HG02571 (cell line): ENCODE measurements around the gene NRP1.
A peak's percentile ranks its signal among the peaks of the same experiment; 100 is the strongest.

ENCODE experiments used
- ATAC-seq: cut with Tn5 transposase; IDR thresholded peaks from one replicate; pipeline ENCODE4 v1.9.1; 2021; ENCODE audit warnings: mild to moderate bottlenecking, moderate library complexity; ENCODE audit not compliant: unreplicated experiment

Gene NRP1

DNA sequence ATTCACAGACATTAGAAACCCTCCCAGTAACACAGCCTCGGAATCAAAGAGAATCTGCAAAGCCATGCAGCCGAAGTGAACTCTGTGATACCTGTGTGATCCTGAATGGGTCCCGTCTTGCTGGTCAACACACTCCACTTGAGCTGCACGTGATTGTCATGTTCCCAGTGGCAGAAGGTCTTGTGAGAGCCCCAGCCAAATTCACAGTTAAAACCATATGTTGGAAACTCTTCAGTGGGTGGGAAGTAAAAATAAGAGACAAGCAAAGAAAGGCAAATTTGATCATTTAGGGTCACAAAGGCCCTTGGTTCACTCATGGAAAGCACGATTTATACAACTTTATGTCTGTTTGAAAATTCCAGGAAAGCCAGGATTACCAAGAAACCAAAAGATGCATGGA, 142.3 kb downstream of the NRP1 start:
- no peak for ATAC-seq

GRCh38 chr10:33190406-33190805, 144.1 kb downstream of the NRP1 start:
- no peak for ATAC-seq

GRCh38 chr10:33189808-33190207, 144.7 kb downstream of the NRP1 start:
- no peak for ATAC-seq

- no peak for ATAC-seq
Measured at GRCh38 chr10:33189363-33189762, 145.1 kb downstream of the NRP1 start.

DNA sequence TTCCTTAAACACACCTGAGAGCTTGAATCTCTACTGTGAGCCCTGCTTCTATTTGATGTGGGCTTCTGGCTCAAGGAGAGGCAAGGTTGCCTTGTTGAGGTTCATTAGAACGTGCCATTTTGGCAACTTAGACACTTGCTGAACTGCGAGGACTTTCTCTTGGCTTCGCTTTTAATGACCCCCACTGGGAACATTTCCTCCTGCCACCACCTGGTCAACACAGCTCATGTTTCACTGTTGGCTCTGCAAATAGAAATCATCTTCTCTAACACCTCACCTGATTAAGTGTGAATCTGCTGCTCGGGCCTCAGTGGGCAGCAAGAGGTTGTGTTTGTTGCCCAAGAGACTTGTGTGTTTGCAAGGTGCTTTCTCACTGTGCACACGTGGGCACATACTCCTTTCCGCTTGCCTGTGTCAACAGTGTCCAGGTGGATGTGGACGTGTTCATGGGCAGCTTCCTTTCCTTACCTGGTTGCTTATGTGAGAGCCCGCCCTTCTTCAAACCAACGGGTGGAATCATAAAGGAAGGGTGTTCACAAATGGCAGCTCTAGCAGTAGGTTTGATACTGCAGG, 147.0 kb downstream of the NRP1 start:
- no peak for ATAC-seq

DNA sequence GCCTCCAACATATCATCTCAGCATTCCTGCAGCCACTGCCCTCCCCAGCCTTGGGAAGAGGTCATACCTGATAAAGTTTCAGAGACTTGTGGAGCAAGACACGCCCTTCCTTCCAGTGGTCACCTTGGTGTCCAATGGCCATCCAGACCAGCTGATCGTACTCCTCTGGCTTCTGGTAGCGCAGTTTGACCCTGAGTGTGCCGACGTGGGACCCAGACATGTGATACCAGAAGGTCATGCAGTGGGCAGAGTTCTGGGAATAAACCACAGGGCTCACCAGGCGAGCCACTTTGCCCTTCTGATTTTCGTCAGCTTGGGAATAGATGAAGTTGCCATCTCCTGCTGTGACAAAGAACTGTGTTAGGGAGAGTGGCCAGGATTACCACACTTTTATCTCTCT, 148.3 kb downstream of the NRP1 start:
- no peak for ATAC-seq

GRCh38 chr10:33183655-33184054, 150.8 kb downstream of the NRP1 start:
- no peak for ATAC-seq

DNA sequence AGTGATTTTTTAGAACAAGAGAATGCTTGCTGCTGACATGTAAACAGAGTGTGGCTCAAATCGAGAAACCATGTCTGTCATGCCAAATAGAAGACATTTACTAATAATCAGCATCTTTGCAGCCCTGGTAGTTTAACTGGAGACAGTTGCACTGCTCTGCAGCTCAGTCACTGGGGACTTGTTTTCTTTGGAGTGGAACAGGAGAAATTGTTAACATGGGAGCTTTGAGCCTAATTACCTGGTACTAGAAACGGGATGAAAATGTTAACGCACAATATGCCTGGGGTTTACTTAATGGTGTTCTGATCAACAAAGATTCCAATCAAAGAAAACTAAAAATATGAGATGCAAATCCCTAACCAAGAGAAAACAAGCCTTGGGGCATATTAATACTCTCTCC, 153.5 kb downstream of the NRP1 start:
- no peak for ATAC-seq

DNA sequence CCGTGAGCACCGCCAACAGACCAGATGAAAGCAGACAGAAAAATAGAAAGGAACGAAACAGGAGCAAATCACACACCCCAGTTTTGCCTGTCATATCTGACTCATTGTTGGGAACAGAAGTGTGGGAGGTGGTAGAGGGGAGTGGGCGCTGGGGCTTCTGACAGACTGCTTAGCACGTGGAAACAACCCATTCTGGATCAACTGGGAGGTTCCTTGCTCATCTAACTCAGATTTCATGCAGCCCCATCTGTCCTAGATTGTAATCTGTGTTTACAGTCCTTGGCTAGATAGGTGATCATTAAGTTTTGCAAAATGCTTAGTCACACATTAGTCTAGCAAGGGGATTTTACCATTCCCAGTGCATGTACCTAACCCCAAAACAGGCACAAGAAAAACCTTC, 154.1 kb downstream of the NRP1 start:
- ATAC-seq, result no peak

GRCh38 chr10:33179067-33179466, 155.4 kb downstream of the NRP1 start:
- ATAC-seq, result no peak

GRCh38 chr10:33178026-33178755, 156.3 kb downstream of the NRP1 start:
- no peak for ATAC-seq

GRCh38 chr10:33176688-33177087, 157.8 kb downstream of the NRP1 start:
- ATAC-seq, result no peak

- ATAC-seq, result no peak
Measured at GRCh38 chr10:33174674-33175434, 159.6 kb downstream of the NRP1 start.

- no peak for ATAC-seq
Measured at GRCh38 chr10:33165911-33166310, 168.6 kb downstream of the NRP1 start.

- ATAC-seq, result no peak
Measured at GRCh38 chr10:33164060-33164709, 170.3 kb downstream of the NRP1 start.

GRCh38 chr10:33162248-33162575, 172.3 kb downstream of the NRP1 start:
- no peak for ATAC-seq

DNA sequence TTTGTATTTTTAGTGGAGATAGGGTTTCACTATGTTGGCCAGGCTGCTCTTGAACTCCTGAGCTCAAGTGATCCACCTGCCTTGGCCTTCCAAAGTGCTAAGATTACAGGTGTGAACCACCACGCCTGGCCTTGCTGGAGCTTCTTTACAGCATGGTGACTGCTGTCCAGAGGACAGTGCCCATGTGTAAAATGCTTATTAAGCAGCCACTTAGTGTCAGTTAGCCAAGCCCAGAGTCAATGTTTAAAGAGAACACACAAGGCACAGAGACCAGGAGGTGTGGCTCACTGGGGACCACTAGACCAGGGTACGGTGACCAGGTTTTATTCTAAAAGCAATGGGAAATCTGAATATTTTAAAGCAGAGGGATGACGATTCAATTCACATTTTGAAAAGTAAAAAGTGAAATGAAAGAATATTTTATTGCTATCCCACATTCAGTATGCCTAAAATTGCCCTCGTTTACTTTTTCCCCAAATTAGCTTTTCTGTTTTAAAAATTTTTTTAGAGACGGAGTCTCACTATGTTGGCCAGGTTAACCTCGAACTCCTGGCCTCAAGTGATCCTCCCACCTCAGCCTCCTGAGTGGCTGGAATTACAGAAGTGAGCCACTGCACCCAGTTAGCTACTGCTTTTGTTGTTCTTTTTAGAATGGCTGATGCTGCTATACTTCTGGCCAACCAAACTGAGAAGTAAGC, 172.8 kb downstream of the NRP1 start:
- ATAC-seq, result no peak

GRCh38 chr10:33160151-33160550, 174.3 kb downstream of the NRP1 start:
- no peak for ATAC-seq

DNA sequence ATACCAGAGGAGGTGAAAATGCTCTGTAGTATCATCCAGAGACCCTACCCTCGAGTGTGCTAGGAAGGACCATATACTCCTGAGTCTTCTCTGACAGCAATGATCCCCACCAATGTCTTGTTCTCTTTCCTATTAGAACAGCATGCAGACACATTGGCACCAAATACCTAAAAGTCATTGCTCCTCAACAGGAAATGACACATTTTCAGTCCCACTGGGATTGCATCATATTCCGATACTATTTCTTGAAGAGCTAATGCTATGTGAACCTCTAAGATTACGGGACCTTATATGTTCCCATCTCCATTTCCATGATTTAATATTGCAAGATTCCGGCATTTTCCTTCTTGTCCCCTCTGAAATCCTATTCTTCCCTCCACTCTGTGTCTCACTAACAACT, 177.4 kb downstream of the NRP1 start:
- no peak for ATAC-seq

- peak; percentile 69 for ATAC-seq
Measured at GRCh38 chr10:33155720-33156638, 178.5 kb downstream of the NRP1 start.
